ENCODE results near the gene VTCN1. TPM values are rescaled to one million over a fixed set of nuclear protein-coding genes. Genes with fewer than 3 reads are reported as not detected.

VTCN1 gene
- total and polyA plus RNA-seq, 2 of the 13 experiments (the other 11 are each of a cell fraction or from before 2014, with no cell fraction given) = not detected

- TF ChIP-seq MLX (CRISPR knock-in tag; IDR thresholded peaks at IDR 0.05) (no peak), ZNF652 (CRISPR knock-in tag; IDR thresholded peaks at IDR 0.05; ENCODE audit: borderline replicate concordance, low read depth) (no peak), ISL2 (CRISPR knock-in tag; IDR thresholded peaks at IDR 0.05) (no peak), MYNN (CRISPR knock-in tag; IDR thresholded peaks at IDR 0.05; ENCODE audit: low read depth) (no peak)
Measured at GRCh38 chr1:117098287-117098890, 112.3 kb downstream of the VTCN1 start (continued).

- no peaks in the 10 kb centered on the region for H3K9me3 ChIP-seq (ENCODE audit: low read length)
- no peak overlapping the region for H2AFZ ChIP-seq (ENCODE audit: low read length)
- H3K4me2 ChIP-seq (ENCODE audit: low read depth, low read length) = no peak overlapping the region
- DNase-seq (ENCODE audit: low spot score) = no peak
- ChIA-PET POLR2A (no interaction called here), CTCF (ENCODE audit: low intra/inter-chr PET ratio, low total read pairs) (no interaction called here)
- intact Hi-C loops (cut with micrococcal nuclease; ENCODE audit: unreplicated experiment) = no loop called here
- FAIRE-seq = no peak
- H3K36me3 ChIP-seq (replicated peaks in 1 of 2; ENCODE audit: control insufficient read depth in 1 of 2, insufficient read depth in 2 of 2, low read length in 2 of 2) = peaks cover 16 to 71% of the 10 kb centered on the region in 2 experiments
- WGBS (ENCODE audit: low lambda C conversion rate) = 93% methylated on average over 4 of the region's 4 CpGs
- H3K27ac ChIP-seq (ENCODE audit: extremely low read length, insufficient read depth, low read length) = no peak overlapping the region
- H3K79me2 ChIP-seq (ENCODE audit: insufficient read depth, low read length) = no peaks in the 10 kb centered on the region
- in situ Hi-C loops (cut with HindIII; ENCODE audit: extremely low pct_ligation_motif_present, low pct_unique_long_range_greater_than_20kb) = no loop called here
- no TSS peak for BruUV-seq (replicated peaks)
- no peak for TF ChIP-seq PCBP1 (IDR thresholded peaks at IDR 0.05; ENCODE audit: borderline replicate concordance, low read depth, low read length)
- TF ChIP-seq KAT8 (CRISPR knock-in tag; IDR thresholded peaks at IDR 0.05) = no peak
- TF ChIP-seq ESRRA (CRISPR knock-in tag; IDR thresholded peaks at IDR 0.05; ENCODE audit: low read depth) = no peak
- no peak for TF ChIP-seq PTBP1 (IDR thresholded peaks at IDR 0.05; ENCODE audit: low read depth, low read length, poor library complexity, severe bottlenecking)
- TF ChIP-seq E2F2 (CRISPR knock-in tag; IDR thresholded peaks at IDR 0.05; ENCODE audit: borderline replicate concordance) = no peak
- H3K4me1 ChIP-seq (ENCODE audit: insufficient read depth, low read length) = no peaks in the 10 kb centered on the region
- no peaks in the 10 kb centered on the region for H3K27me3 ChIP-seq (ENCODE audit: control insufficient read depth in 1 of 2, insufficient read depth in 2 of 2, low read length in 2 of 2)
- no peaks in the 10 kb centered on the region for H4K20me1 ChIP-seq (ENCODE audit: insufficient read depth, low read length)
- ATAC-seq = no peak
- no peak overlapping the region for H3K9ac ChIP-seq (ENCODE audit: insufficient read depth, low read depth, low read length)
- H3K4me3 ChIP-seq (replicated peaks in 1 of 3; ENCODE audit: insufficient read depth in 1 of 3, low read depth in 2 of 3, low read length in 3 of 3) = no peak overlapping the region
Measured at GRCh38 chr1:117097443-117097842, 113.3 kb downstream of the VTCN1 start.

Data from HepG2 (cell line).